Fibroblast of mammary gland (primary cell): ENCODE data around the gene GNG7.

ENCODE experiments used
- DNase-seq: peaks from one replicate; pipeline ENCODE4 v3.0.0-alpha.2; 2010; ENCODE audit warnings: low read depth
- H3K4me3 ChIP-seq: 2 replicates; pipeline ENCODE4 v1.5.1; 2011; ENCODE audit warnings: low read depth, mild to moderate bottlenecking, low read length, moderate library complexity; ENCODE audit not compliant: control insufficient read depth
- CTCF ChIP-seq: conservative IDR thresholded peaks from 2 replicates; pipeline ENCODE4 v1.5.1; 2011; ENCODE audit warnings: low read depth, low read length, inconsistent platforms; ENCODE audit not compliant: control insufficient read depth, insufficient read depth

The GNG7 gene

GRCh38 chr19:2490659-2491058 lies 211.8 kb downstream of the GNG7 start:
- no peak for TF ChIP-seq CTCF
- DNase-seq: no peak

GRCh38 chr19:2488942-2489731 lies 213.4 kb downstream of the GNG7 start:
- TF ChIP-seq CTCF: no peak
- no peak for DNase-seq
- H3K4me3 ChIP-seq: peak overlapping the region; percentile 9

More at GRCh38 chr19:2490659-2491058, 211.8 kb downstream of the GNG7 start:
- H3K4me3 ChIP-seq: no peak overlapping the region

GRCh38 chr19:2488405-2488941 lies 214.0 kb downstream of the GNG7 start:
- H3K4me3 ChIP-seq: peak overlapping the region; percentile 3
- TF ChIP-seq CTCF: no peak
- DNase-seq: no peak

GRCh38 chr19:2487842-2488241 lies 214.7 kb downstream of the GNG7 start:
- no peak for TF ChIP-seq CTCF
- H3K4me3 ChIP-seq: no peak overlapping the region
- DNase-seq: no peak

GRCh38 chr19:2487090-2487489 lies 215.4 kb downstream of the GNG7 start:
- no peak for TF ChIP-seq CTCF
- DNase-seq: no peak
- no peak overlapping the region for H3K4me3 ChIP-seq

- TF ChIP-seq CTCF: no peak
- no peak overlapping the region for H3K4me3 ChIP-seq
- DNase-seq: no peak
Measured at GRCh38 chr19:2485428-2485827, 217.1 kb downstream of the GNG7 start.
